ENCODE results near the gene RPS26. TPM values are rescaled to one million over a fixed set of nuclear protein-coding genes. Genes with fewer than 3 reads are reported as not detected.

The RPS26 gene
- 2,167 and 2,638 TPM in 2 replicates for total RNA-seq

GRCh38 chr12:56041552-56042429, at the start of gene RPS26:
Gene RPS26, plus strand, starts transcription at chr12:56041918. Its CDS starts 249 bp downstream, at chr12:56042167.

GRCh38 chr12:55996715-55997534, 44.8 kb upstream of the RPS26 start, which contains the start of gene SUOX:
Gene SUOX, plus strand, starts transcription at chr12:55997276. Its CDS starts 4,946 bp downstream, at chr12:56002222.

GRCh38 chr12:56020423-56021184, 21.1 kb upstream of the RPS26 start, which contains the start of gene IKZF4:
Gene IKZF4, plus strand, starts transcription at chr12:56021043. Its CDS starts 451 bp downstream, at chr12:56021494.

GRCh38 chr12:56079723-56080555, 38.2 kb downstream of the RPS26 start, which contains the start of gene ERBB3:
Gene ERBB3, plus strand, starts transcription at chr12:56080165. Its CDS starts 136 bp downstream, at chr12:56080301.

Other genes with a start within 250 kb of the RPS26 start
- 88.3 and 122 TPM in 2 replicates for gene SARNP, start 224.2 kb upstream of the RPS26 start, total RNA-seq
- 29.1 and 31.1 TPM in 2 replicates for gene ORMDL2, start 223.9 kb upstream of the RPS26 start, total RNA-seq
- gene DNAJC14, start 212.3 kb upstream of the RPS26 start, total RNA-seq: 39.7 and 41.9 TPM in 2 replicates
- 12.4 and 12.6 TPM in 2 replicates for gene MMP19, start 199.0 kb upstream of the RPS26 start, total RNA-seq
- 43.4 and 47.9 TPM in 2 replicates for gene PYM1, start 114.0 kb upstream of the RPS26 start, total RNA-seq
- gene DGKA, start 110.8 kb upstream of the RPS26 start, total RNA-seq: 31.1 and 33.3 TPM in 2 replicates
- 0.89 and 1.0 TPM in 2 replicates for gene PMEL, start 75.9 kb upstream of the RPS26 start, total RNA-seq
- 55.6 and 57.4 TPM in 2 replicates for gene CDK2, start 75.1 kb upstream of the RPS26 start, total RNA-seq
- gene RAB5B, start 67.8 kb upstream of the RPS26 start, total RNA-seq: 50.9 and 51.9 TPM in 2 replicates
- 12.4 and 14.6 TPM in 2 replicates for gene SUOX, start 44.6 kb upstream of the RPS26 start, total RNA-seq
- gene IKZF4, start 20.9 kb upstream of the RPS26 start, total RNA-seq: 1.2 and 4.4 TPM in 2 replicates
- gene ERBB3, start 38.2 kb downstream of the RPS26 start, total RNA-seq: 0.17 and 0.45 TPM in 2 replicates
- 212 and 232 TPM in 2 replicates for gene PA2G4, start 62.6 kb downstream of the RPS26 start, total RNA-seq
- 2,695 and 3,059 TPM in 2 replicates for gene RPL41, start 74.7 kb downstream of the RPS26 start, total RNA-seq
- gene ZC3H10, start 76.3 kb downstream of the RPS26 start, total RNA-seq: 3.3 and 4.4 TPM in 2 replicates
- 249 and 252 TPM in 2 replicates for gene ESYT1, start 86.3 kb downstream of the RPS26 start, total RNA-seq
- 101 and 114 TPM in 2 replicates for gene MYL6B, start 110.7 kb downstream of the RPS26 start, total RNA-seq
- 2,547 and 2,551 TPM in 2 replicates for gene MYL6, start 116.4 kb downstream of the RPS26 start, total RNA-seq
- 32.6 and 33.3 TPM in 2 replicates for gene SMARCC2, start 147.6 kb downstream of the RPS26 start, total RNA-seq
- gene RNF41, start 180.0 kb downstream of the RPS26 start, total RNA-seq: 56.3 and 58.7 TPM in 2 replicates
- gene NABP2, start 182.4 kb downstream of the RPS26 start, total RNA-seq: 53.5 and 63.5 TPM in 2 replicates
- 0.15 TPM in 1 of 2 replicates, not detected in the other for gene SLC39A5, start 188.1 kb downstream of the RPS26 start, total RNA-seq
- gene ANKRD52, start 216.5 kb downstream of the RPS26 start, total RNA-seq: 10.9 and 15.1 TPM in 2 replicates
- 7.1 and 7.3 TPM in 2 replicates for gene COQ10A, start 225.0 kb downstream of the RPS26 start, total RNA-seq